ENCODE measurements around the gene KHDC3L.

- TF ChIP-seq POLR2A (IDR thresholded peaks at IDR 0.05; ENCODE audit: low read length) (no peak), GATA1 (IDR thresholded peaks at IDR 0.05; ENCODE audit: low read depth, low read length) (no peak)
These were observed at the start of gene KHDC3L for GRCh38 chr6:73362358-73362757.
